AG10803 (cell line): ENCODE data around the gene SUCO.

Experiments
- DNase-seq: peaks from one replicate; pipeline ENCODE4 v3.0.0; 2010; ENCODE audit warnings: low read depth
- H3K4me3 ChIP-seq: 2 replicates; pipeline ENCODE4 v1.5.1; 2011; ENCODE audit warnings: mild to moderate bottlenecking, low read length, control low read depth
- TF ChIP-seq, protein P1 (sequence below): conservative IDR thresholded peaks from 2 replicates; pipeline ENCODE4 v1.5.1; 2011; ENCODE audit warnings: mild to moderate bottlenecking, low read length, control low read depth, inconsistent platforms

The SUCO gene

DNA sequence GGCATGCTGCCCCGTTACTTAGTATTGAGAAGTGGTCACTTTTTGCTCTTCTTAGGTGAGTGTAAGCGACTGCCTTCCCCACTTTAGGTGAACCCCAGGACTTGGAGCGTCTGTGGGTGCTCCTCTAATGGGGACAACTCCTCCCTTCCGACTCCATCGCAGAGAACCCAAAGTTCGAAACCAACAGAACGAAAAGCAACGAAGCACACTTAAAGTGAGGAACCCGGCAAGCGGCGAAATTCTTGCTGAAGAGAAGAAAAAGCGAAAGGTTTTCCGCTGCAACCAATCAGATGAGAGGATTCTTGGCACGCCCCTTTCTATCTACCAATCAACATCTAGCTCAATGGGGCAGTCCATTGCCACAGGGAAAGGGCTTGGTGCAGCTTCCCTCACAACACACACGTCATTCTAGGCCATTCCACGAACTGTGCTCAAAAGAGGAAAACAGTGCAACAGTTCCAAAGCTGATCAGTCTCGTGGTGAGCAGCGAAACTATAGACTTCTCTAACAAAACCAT is 709 bp upstream of the SUCO start:
- TF ChIP-seq, protein P1, sequence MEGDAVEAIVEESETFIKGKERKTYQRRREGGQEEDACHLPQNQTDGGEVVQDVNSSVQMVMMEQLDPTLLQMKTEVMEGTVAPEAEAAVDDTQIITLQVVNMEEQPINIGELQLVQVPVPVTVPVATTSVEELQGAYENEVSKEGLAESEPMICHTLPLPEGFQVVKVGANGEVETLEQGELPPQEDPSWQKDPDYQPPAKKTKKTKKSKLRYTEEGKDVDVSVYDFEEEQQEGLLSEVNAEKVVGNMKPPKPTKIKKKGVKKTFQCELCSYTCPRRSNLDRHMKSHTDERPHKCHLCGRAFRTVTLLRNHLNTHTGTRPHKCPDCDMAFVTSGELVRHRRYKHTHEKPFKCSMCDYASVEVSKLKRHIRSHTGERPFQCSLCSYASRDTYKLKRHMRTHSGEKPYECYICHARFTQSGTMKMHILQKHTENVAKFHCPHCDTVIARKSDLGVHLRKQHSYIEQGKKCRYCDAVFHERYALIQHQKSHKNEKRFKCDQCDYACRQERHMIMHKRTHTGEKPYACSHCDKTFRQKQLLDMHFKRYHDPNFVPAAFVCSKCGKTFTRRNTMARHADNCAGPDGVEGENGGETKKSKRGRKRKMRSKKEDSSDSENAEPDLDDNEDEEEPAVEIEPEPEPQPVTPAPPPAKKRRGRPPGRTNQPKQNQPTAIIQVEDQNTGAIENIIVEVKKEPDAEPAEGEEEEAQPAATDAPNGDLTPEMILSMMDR, result no peak
- H3K4me3 ChIP-seq, result peak overlapping the region; percentile 86
- peak; percentile 99 for DNase-seq

DNA sequence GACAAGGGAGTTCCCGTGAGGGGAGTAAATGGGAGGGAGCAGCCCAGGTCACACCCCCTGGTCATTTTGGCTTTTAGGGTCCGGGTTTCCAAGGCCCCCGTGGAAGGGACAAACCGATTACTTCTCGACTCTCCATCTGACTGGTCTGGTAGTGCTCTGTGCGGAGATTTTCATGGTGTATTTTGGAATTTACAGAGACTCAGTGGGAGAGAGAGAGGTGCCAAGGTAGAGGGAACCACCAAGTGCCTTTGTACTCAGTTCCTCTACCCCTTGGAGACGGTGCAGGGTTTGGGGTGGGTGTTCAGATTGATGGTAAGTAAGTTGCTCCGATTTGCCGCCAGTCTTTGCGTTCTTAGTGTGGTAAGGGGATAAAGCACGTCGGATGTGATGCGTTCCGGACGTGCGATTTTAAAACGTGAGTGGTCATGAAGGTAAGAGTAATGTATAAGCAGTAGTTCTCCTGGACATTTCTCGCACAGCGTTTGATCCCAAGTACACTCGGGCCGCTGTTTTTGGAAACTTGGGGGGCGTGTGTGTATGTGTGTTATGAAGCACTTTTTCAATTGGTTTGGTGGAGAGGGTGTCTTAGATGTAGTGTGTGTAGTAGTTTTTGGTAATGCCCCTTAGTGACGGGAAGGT is 682 bp downstream of the SUCO start:
- H3K4me3 ChIP-seq, result peak overlapping the region; percentile 86
- DNase-seq, result peak; percentile 15
- TF ChIP-seq, protein P1, result no peak

DNA sequence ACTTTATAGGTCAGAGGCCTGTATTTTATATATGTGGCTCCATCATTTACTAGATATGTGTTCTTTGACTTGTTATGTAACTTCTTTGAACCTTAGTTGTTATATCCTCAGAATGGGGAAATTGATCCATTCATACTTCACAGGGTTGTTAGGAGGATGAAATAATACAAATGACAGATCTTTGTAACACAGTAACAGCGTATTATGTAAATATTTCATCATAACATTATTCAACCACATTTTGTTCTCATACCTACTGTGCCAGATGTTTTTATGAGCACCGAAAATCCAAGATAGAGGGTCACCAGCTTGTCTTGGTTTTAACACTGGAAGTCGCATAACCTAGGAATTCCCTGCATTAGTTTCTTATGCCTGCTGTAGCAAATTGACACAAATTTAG is 3.3 kb downstream of the SUCO start:
- H3K4me3 ChIP-seq, result no peak overlapping the region
- TF ChIP-seq, protein P1, result no peak

DNA sequence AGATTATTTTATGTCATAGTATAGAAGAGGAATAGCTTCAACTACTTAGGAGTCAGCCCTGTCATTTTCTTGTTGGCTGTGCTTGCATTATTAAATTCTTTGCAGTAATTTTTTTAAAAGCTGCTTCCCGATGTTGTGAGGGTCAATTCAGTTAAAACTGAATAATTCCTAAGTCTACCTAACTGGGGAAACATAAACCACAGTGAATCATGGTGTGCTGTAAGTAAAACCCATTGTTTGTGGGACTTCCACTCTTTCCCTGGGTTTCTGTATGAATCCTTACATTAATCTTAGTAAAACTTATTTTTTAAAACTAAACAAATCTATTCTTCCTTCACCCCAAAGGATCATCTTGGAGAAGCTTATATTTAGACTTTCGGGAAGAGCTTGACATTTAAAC is 4.4 kb downstream of the SUCO start:
- DNase-seq, result no peak

More for the DNA sequence above, 3.3 kb downstream of the SUCO start:
- DNase-seq, result no peak

DNA sequence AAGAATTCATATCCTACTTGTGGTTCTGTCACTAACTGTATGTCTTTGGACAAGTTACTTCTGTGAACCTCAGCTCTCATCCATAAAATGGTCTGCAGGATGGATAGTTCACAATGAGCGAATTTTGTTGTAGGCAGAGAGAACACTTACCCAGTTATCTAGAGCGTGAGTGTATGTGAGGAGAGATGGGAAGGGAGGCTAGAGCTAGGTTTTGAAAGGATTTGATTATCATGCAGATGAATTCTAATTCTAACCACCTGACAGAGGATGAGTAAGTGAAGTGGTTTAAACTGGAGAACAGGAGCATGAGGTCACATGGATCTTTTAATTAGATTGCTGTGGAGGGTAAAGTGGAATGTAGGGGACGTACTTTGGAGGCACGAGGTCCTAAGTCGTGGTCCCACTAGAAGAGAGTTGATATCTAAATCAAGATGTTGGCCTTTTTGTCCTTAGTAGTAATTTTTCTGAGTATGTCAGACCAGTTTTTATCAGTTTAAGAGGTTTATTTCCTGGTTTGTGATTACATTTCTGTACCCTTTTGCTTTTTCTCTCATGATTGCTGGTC is 5.0 kb downstream of the SUCO start:
- H3K4me3 ChIP-seq, result no peak overlapping the region
- TF ChIP-seq, protein P1, result no peak

More for the DNA sequence above, 4.4 kb downstream of the SUCO start:
- TF ChIP-seq, protein P1, result no peak
- no peak overlapping the region for H3K4me3 ChIP-seq

DNA sequence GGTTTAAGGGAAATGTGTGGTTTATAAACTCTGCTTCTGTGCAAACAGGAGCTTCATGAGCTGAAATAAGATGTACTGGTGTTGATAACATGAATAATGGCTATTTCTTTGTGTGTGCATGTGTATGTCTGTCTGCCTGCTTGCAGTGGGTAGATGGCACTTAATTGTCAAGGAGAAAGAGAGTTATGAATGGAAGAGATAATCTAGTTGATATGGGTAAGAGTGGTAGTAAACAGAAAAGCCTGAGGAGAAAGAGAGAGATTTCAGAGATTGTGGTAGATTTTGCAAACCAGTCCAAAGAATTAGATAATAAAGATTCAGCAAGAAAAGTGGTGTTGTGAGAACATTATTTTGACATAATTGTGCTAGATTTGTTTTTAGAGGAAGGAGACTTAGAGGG is 7.7 kb downstream of the SUCO start:
- no peak overlapping the region for H3K4me3 ChIP-seq
- no peak for DNase-seq
- TF ChIP-seq, protein P1, result no peak

More for the DNA sequence above, 5.0 kb downstream of the SUCO start:
- no peak for DNase-seq
